ENCODE data around the gene GRIK3.
"Not testable (repeated sequence)": the region's sequence is repeated elsewhere in the genome, so short reads cannot be mapped to it uniquely, and the experiment has no call there.

Gene GRIK3

GRCh38 chr1:36924282-36924811, 110.0 kb downstream of the GRIK3 start:
- Histone ChIP-seq H3K27ac (ENCODE audit: low read length) (no peak overlapping the region), H3K9me3 (ENCODE audit: control insufficient read depth, insufficient read depth, low read length) (no peaks in the 10 kb centered on the region), H3K36me3 (ENCODE audit: control insufficient read depth, insufficient read depth, low read length) (no peaks in the 10 kb centered on the region), H3K4me1 (ENCODE audit: control insufficient read depth, insufficient read depth, low read length) (peaks cover 5% of the 10 kb centered on the region), H3K4me3 (ENCODE audit: low read length) (no peak overlapping the region), H3K27me3 (ENCODE audit: control insufficient read depth, insufficient read depth, low read length) (no peaks in the 10 kb centered on the region)
- peak; percentile 54 for DNase-seq (ENCODE audit: low read depth, low spot score)
- no CpG with 5 or more reads among the region's 14 CpGs for WGBS (ENCODE audit: insufficient coverage, insufficient read length)

- DNase-seq (ENCODE audit: low read depth, low spot score): no peak
- Histone ChIP-seq H3K27me3 (ENCODE audit: control insufficient read depth, insufficient read depth, low read length) (no peaks in the 10 kb centered on the region), H3K9me3 (ENCODE audit: control insufficient read depth, insufficient read depth, low read length) (no peaks in the 10 kb centered on the region), H3K4me1 (ENCODE audit: control insufficient read depth, insufficient read depth, low read length) (peaks cover 5% of the 10 kb centered on the region), H3K4me3 (ENCODE audit: low read length) (no peak overlapping the region), H3K27ac (ENCODE audit: low read length) (no peak overlapping the region), H3K36me3 (ENCODE audit: control insufficient read depth, insufficient read depth, low read length) (no peaks in the 10 kb centered on the region)
- WGBS (ENCODE audit: insufficient coverage, insufficient read length): no CpG with 5 or more reads among the region's 11 CpGs
Measured at GRCh38 chr1:36922593-36923426, 111.5 kb downstream of the GRIK3 start.

- Histone ChIP-seq H3K4me3 (ENCODE audit: low read length) (no peak overlapping the region), H3K27me3 (ENCODE audit: control insufficient read depth, insufficient read depth, low read length) (no peaks in the 10 kb centered on the region), H3K9me3 (ENCODE audit: control insufficient read depth, insufficient read depth, low read length) (no peaks in the 10 kb centered on the region), H3K36me3 (ENCODE audit: control insufficient read depth, insufficient read depth, low read length) (no peaks in the 10 kb centered on the region), H3K4me1 (ENCODE audit: control insufficient read depth, insufficient read depth, low read length) (peaks cover 5% of the 10 kb centered on the region), H3K27ac (ENCODE audit: low read length) (no peak overlapping the region)
- no peak for DNase-seq (ENCODE audit: low read depth, low spot score)
- no CpG with 5 or more reads among the region's 5 CpGs for whole genome bisulfite sequencing (ENCODE audit: insufficient coverage, insufficient read length)
Measured at GRCh38 chr1:36922071-36922470, 112.2 kb downstream of the GRIK3 start.

GRCh38 chr1:36920801-36921405, 113.4 kb downstream of the GRIK3 start:
- Histone ChIP-seq H3K9me3 (ENCODE audit: control insufficient read depth, insufficient read depth, low read length) (no peaks in the 10 kb centered on the region), H3K27me3 (ENCODE audit: control insufficient read depth, insufficient read depth, low read length) (no peaks in the 10 kb centered on the region), H3K27ac (ENCODE audit: low read length) (no peak overlapping the region), H3K4me3 (ENCODE audit: low read length) (no peak overlapping the region), H3K36me3 (ENCODE audit: control insufficient read depth, insufficient read depth, low read length) (no peaks in the 10 kb centered on the region), H3K4me1 (ENCODE audit: control insufficient read depth, insufficient read depth, low read length) (peaks cover 5% of the 10 kb centered on the region)
- WGBS (ENCODE audit: insufficient coverage, insufficient read length): no CpG with 5 or more reads among the region's 6 CpGs
- DNase-seq (ENCODE audit: low read depth, low spot score): no peak

- H3K27me3 ChIP-seq (ENCODE audit: control insufficient read depth, insufficient read depth, low read length): no peaks in the 10 kb centered on the region
- DNase-seq (ENCODE audit: low read depth, low spot score): no peak
- no peaks in the 10 kb centered on the region for H3K9me3 ChIP-seq (ENCODE audit: control insufficient read depth, insufficient read depth, low read length)
- peaks cover 5% of the 10 kb centered on the region for H3K4me1 ChIP-seq (ENCODE audit: control insufficient read depth, insufficient read depth, low read length)
- no CpG with 5 or more reads among the region's 3 CpGs for WGBS (ENCODE audit: insufficient coverage, insufficient read length)
- H3K4me3 ChIP-seq (ENCODE audit: low read length): no peak overlapping the region
- no peak overlapping the region for H3K27ac ChIP-seq (ENCODE audit: low read length)
- no peaks in the 10 kb centered on the region for H3K36me3 ChIP-seq (ENCODE audit: control insufficient read depth, insufficient read depth, low read length)
Measured at GRCh38 chr1:36920371-36920770, 113.9 kb downstream of the GRIK3 start.

- no peak for DNase-seq (ENCODE audit: low read depth, low spot score)
- H3K9me3 ChIP-seq (ENCODE audit: control insufficient read depth, insufficient read depth, low read length): no peaks in the 10 kb centered on the region
- H3K4me1 ChIP-seq (ENCODE audit: control insufficient read depth, insufficient read depth, low read length): peaks cover 5% of the 10 kb centered on the region
- no peaks in the 10 kb centered on the region for H3K27me3 ChIP-seq (ENCODE audit: control insufficient read depth, insufficient read depth, low read length)
- H3K27ac ChIP-seq (ENCODE audit: low read length): no peak overlapping the region
- H3K4me3 ChIP-seq (ENCODE audit: low read length): no peak overlapping the region
- no peaks in the 10 kb centered on the region for H3K36me3 ChIP-seq (ENCODE audit: control insufficient read depth, insufficient read depth, low read length)
- no CpG with 5 or more reads among the region's 9 CpGs for WGBS (ENCODE audit: insufficient coverage, insufficient read length)
Measured at GRCh38 chr1:36919491-36920145, 114.7 kb downstream of the GRIK3 start.

GRCh38 chr1:36918604-36919003, 115.7 kb downstream of the GRIK3 start:
- DNase-seq (ENCODE audit: low read depth, low spot score): no peak
- no peaks in the 10 kb centered on the region for H3K36me3 ChIP-seq (ENCODE audit: control insufficient read depth, insufficient read depth, low read length)
- no peak overlapping the region for H3K4me3 ChIP-seq (ENCODE audit: low read length)
- no peaks in the 10 kb centered on the region for H3K27me3 ChIP-seq (ENCODE audit: control insufficient read depth, insufficient read depth, low read length)
- H3K27ac ChIP-seq (ENCODE audit: low read length): no peak overlapping the region
- no peaks in the 10 kb centered on the region for H3K9me3 ChIP-seq (ENCODE audit: control insufficient read depth, insufficient read depth, low read length)
- WGBS (ENCODE audit: insufficient coverage, insufficient read length): no CpG with 5 or more reads among the region's 4 CpGs
- peaks cover 6% of the 10 kb centered on the region for H3K4me1 ChIP-seq (ENCODE audit: control insufficient read depth, insufficient read depth, low read length)

- not testable (repeated sequence) for H3K9me3 ChIP-seq (ENCODE audit: control insufficient read depth, insufficient read depth, low read length); H3K4me1 ChIP-seq (ENCODE audit: control insufficient read depth, insufficient read depth, low read length); H3K27ac ChIP-seq (ENCODE audit: low read length); H3K36me3 ChIP-seq (ENCODE audit: control insufficient read depth, insufficient read depth, low read length); H3K27me3 ChIP-seq (ENCODE audit: control insufficient read depth, insufficient read depth, low read length); H3K4me3 ChIP-seq (ENCODE audit: low read length); DNase-seq (ENCODE audit: low read depth, low spot score)
- WGBS (ENCODE audit: insufficient coverage, insufficient read length): no CpG with 5 or more reads among the region's 3 CpGs
Measured at GRCh38 chr1:36916542-36916941, 117.8 kb downstream of the GRIK3 start.

GRCh38 chr1:36913484-36914060, 120.7 kb downstream of the GRIK3 start:
- H3K4me1 ChIP-seq (ENCODE audit: control insufficient read depth, insufficient read depth, low read length): 0 out of 2 replicates have a peak, but pooled peaks cover 2% of the 10 kb centered on the region
- no peak overlapping the region for H3K4me3 ChIP-seq (ENCODE audit: low read length)
- no peaks in the 10 kb centered on the region for H3K27me3 ChIP-seq (ENCODE audit: control insufficient read depth, insufficient read depth, low read length)
- no peaks in the 10 kb centered on the region for H3K36me3 ChIP-seq (ENCODE audit: control insufficient read depth, insufficient read depth, low read length)
- no peak overlapping the region for H3K27ac ChIP-seq (ENCODE audit: low read length)
- H3K9me3 ChIP-seq (ENCODE audit: control insufficient read depth, insufficient read depth, low read length): no peaks in the 10 kb centered on the region
- WGBS (ENCODE audit: insufficient coverage, insufficient read length): no CpG with 5 or more reads among the region's 4 CpGs
- no peak for DNase-seq (ENCODE audit: low read depth, low spot score)

- no peaks in the 10 kb centered on the region for H3K9me3 ChIP-seq (ENCODE audit: control insufficient read depth, insufficient read depth, low read length)
- H3K4me3 ChIP-seq (ENCODE audit: low read length): no peak overlapping the region
- H3K36me3 ChIP-seq (ENCODE audit: control insufficient read depth, insufficient read depth, low read length): no peaks in the 10 kb centered on the region
- no peak overlapping the region for H3K27ac ChIP-seq (ENCODE audit: low read length)
- H3K4me1 ChIP-seq (ENCODE audit: control insufficient read depth, insufficient read depth, low read length): 0 out of 2 replicates have a peak, but pooled peaks cover 2% of the 10 kb centered on the region
- DNase-seq (ENCODE audit: low read depth, low spot score): no peak
- WGBS (ENCODE audit: insufficient coverage, insufficient read length): no CpG with 5 or more reads among the region's 5 CpGs
- H3K27me3 ChIP-seq (ENCODE audit: control insufficient read depth, insufficient read depth, low read length): no peaks in the 10 kb centered on the region
Measured at GRCh38 chr1:36913016-36913415, 121.3 kb downstream of the GRIK3 start.

Data from iPS DF 6.9 (cell line).